K562 (cell line): Measurements from ENCODE around the gene PRIM1. TPM values are rescaled to one million over a fixed set of nuclear protein-coding genes. Genes with fewer than 3 reads are reported as not detected.

Source experiments
- ATAC-seq: fragments of 200-7000 bp; cut with Tn5 transposase; 3 replicates; pipeline ENCODE4 v1.9.1; 2020; ENCODE audit warnings: moderate library complexity
- BruUV-seq: library from RNA; stranded (reverse); fragments of 400-500 nt; replicated peaks from 2 replicates; lab custom pipeline; 2021; lab: Mats Ljungman, UMichigan
- CTCF ChIA-PET: fragments of 300-600 bp; formaldehyde crosslinking; extraction: SDS; loops from one replicate; lab custom pipeline; 2021; ENCODE audit warnings: low intra/inter-chr PET ratio; lab: Yijun Ruan, JAX
- POLR2A ChIA-PET: fragments of 300-600, 350-650 bp; sonication (Branson Sonifier 250); formaldehyde crosslinking; extraction: SDS; loops from one replicate; lab custom pipeline; 2021; ENCODE audit warnings: antibody characterized with exemption, inconsistent platforms; lab: Yijun Ruan, JAX
- DNase-seq, 4 experiments: peaks; one replicate each; pipeline versions ENCODE4 v3.0.0 to v3.0.0-alpha.2; 2011 to 2018; ENCODE audit warnings: low spot score in 3 of 4, mixed read lengths in 3 of 4; ENCODE audit errors: extremely low read depth in 1 of 4
- FAIRE-seq: peaks from 2 replicates; lab custom pipeline; 2011; peaks lifted over from hg19 to GRCh38; lab: Jason Lieb, UNC
- H2AFZ ChIP-seq: 2 replicates; pipeline ENCODE4 v1.6.0; 2011; ENCODE audit warnings: low read depth, low read length, control low read depth, inconsistent platforms
- H3K27ac ChIP-seq: fragments of 200-600 bp; 3 replicates; pipeline ENCODE4 v1.8.0; 2011; ENCODE audit warnings: low read depth, mild to moderate bottlenecking, control low read depth, inconsistent platforms, low read length, moderate library complexity, mixed read lengths; ENCODE audit errors: extremely low read depth
- H3K27me3 ChIP-seq, 2 experiments: fragments of 300-600 bp in 1 of 2; 2 replicates in 1 of 2; 3 replicates in 1 of 2; pipeline versions ENCODE4 v1.6.0 to v1.8.0; 2011; ENCODE audit warnings: inconsistent platforms in 2 of 2, low read length in 2 of 2, mild to moderate bottlenecking in 1 of 2, mixed read lengths in 1 of 2, moderate library complexity in 1 of 2; ENCODE audit not compliant: control insufficient read depth in 2 of 2, insufficient read depth in 2 of 2
- H3K36me3 ChIP-seq: fragments of 300-600 bp; 3 replicates; pipeline ENCODE4 v1.8.0; 2011; ENCODE audit warnings: mild to moderate bottlenecking, low read length, inconsistent platforms; ENCODE audit not compliant: control insufficient read depth, insufficient read depth
- H3K4me1 ChIP-seq, 2 experiments: fragments of 200-600 bp in 1 of 2; replicated peaks in 1 of 2; 2 replicates in 1 of 2; 3 replicates in 1 of 2; pipeline versions ENCODE4 v1.5.1 to v1.8.0; 2011; ENCODE audit warnings: inconsistent platforms in 2 of 2, low read length in 2 of 2, mild to moderate bottlenecking in 1 of 2, mixed read lengths in 1 of 2, moderate library complexity in 1 of 2; ENCODE audit not compliant: control insufficient read depth in 2 of 2, insufficient read depth in 2 of 2
- H3K4me2 ChIP-seq: 2 replicates; pipeline ENCODE4 v1.6.1; 2011; ENCODE audit warnings: low read length, control low read depth, inconsistent platforms, mixed read lengths; ENCODE audit not compliant: insufficient read depth
- H3K4me3 ChIP-seq: fragments of 200-600 bp; sonication (generic), shearing (Covaris generic); 2 replicates; pipeline ENCODE4 v1.5.1; 2016; ENCODE audit warnings: control low read depth, inconsistent platforms
- H3K79me2 ChIP-seq: fragments of 200-600 bp; 3 replicates; pipeline ENCODE4 v1.8.0; 2011; ENCODE audit warnings: low read length, inconsistent platforms; ENCODE audit not compliant: control insufficient read depth, insufficient read depth
- H3K9ac ChIP-seq, 2 experiments: 2 replicates each; pipeline versions ENCODE4 v1.6.0 to v1.6.1; 2011; ENCODE audit warnings: low read depth in 2 of 2, low read length in 2 of 2, control low read depth in 1 of 2, inconsistent platforms in 1 of 2, mild to moderate bottlenecking in 1 of 2, mixed read lengths in 1 of 2; ENCODE audit not compliant: insufficient read depth in 1 of 2
- H3K9me1 ChIP-seq: one replicate; pipeline ENCODE4 v1.6.0; 2011; ENCODE audit warnings: inconsistent platforms, mild to moderate bottlenecking, low read length, moderate library complexity; ENCODE audit not compliant: control insufficient read depth, insufficient read depth
- H3K9me3 ChIP-seq: replicated peaks from 2 replicates; pipeline ENCODE4 v1.5.1; 2011; ENCODE audit warnings: low read depth, low read length, inconsistent platforms; ENCODE audit not compliant: control insufficient read depth, insufficient read depth
- H4K20me1 ChIP-seq: replicated peaks from 2 replicates; pipeline ENCODE4 v1.6.1; 2011; ENCODE audit warnings: low read length, inconsistent platforms, mixed read lengths; ENCODE audit not compliant: control insufficient read depth, insufficient read depth
- CAMTA2 ChIP-seq: fragments of 250-450 bp; sonication (Bioruptor Pico); conservative IDR thresholded peaks from 2 replicates; pipeline ENCODE4 v1.5.1; 2022
- CBX1 ChIP-seq: sonication (generic); IDR thresholded peaks from 2 replicates; pipeline ENCODE4 v1.6.1; 2016; ENCODE audit warnings: antibody characterized with exemption, low read depth, mild to moderate bottlenecking
- CBX3 ChIP-seq, 2 experiments: IDR thresholded peaks; 1 replicate in 1 of 2; 2 replicates in 1 of 2; pipeline ENCODE4 v1.6.1; 2012; ENCODE audit warnings: inconsistent platforms in 2 of 2, low read length in 2 of 2, borderline replicate concordance in 1 of 2, control low read depth in 1 of 2
- CBX5 ChIP-seq: IDR thresholded peaks from 2 replicates; pipeline ENCODE4 v1.6.1; 2014; ENCODE audit warnings: low read depth, borderline replicate concordance
- ELK1 ChIP-seq: sonication (generic); formaldehyde crosslinking; IDR thresholded peaks from 2 replicates; pipeline ENCODE4 v1.8.1; 2022; ENCODE audit warnings: missing genetic modification reagents
- KLF16 ChIP-seq: IDR thresholded peaks from 2 replicates; pipeline ENCODE4 v1.6.1; 2016; ENCODE audit warnings: antibody characterized with exemption
- RERE ChIP-seq: sonication (generic); formaldehyde crosslinking; IDR thresholded peaks from 2 replicates; pipeline ENCODE4 v1.8.0; 2023; ENCODE audit warnings: missing genetic modification reagents, mild to moderate bottlenecking, borderline replicate concordance
- TRIM24 ChIP-seq, 2 experiments: fragments of 450-650 bp; IDR thresholded peaks; 2 replicates each; pipeline ENCODE4 v1.6.1; 2016
- TRIM28 ChIP-seq: fragments of 450-650 bp; IDR thresholded peaks from 2 replicates; pipeline ENCODE4 v1.6.1; 2017
- ZNF133 ChIP-seq: fragments of 250-450 bp; sonication (Bioruptor Pico); IDR thresholded peaks from 2 replicates; pipeline ENCODE4 v1.4.0; 2020; ENCODE audit warnings: mild to moderate bottlenecking
- ZNF232 ChIP-seq: sonication (generic); formaldehyde crosslinking; IDR thresholded peaks from 2 replicates; pipeline ENCODE4 v1.8.0; 2022; ENCODE audit warnings: mild to moderate bottlenecking, missing genetic modification reagents
- ZNF280A ChIP-seq: fragments of 450-650 bp; IDR thresholded peaks from 2 replicates; pipeline ENCODE4 v1.6.1; 2018; ENCODE audit warnings: mild to moderate bottlenecking, low read depth; ENCODE audit not compliant: partially characterized antibody
- ZNF408 ChIP-seq: fragments of 250-450 bp; sonication (Bioruptor Pico); IDR thresholded peaks from 2 replicates; pipeline ENCODE4 v1.4.0; 2020; ENCODE audit warnings: low read depth, mild to moderate bottlenecking, moderate library complexity
- WGBS: fragments of 100-300 bp; shearing (Covaris generic); methylation state at CpG from one replicate; pipeline ENCODE4 v1.1.6; 2016; ENCODE audit warnings: low coverage, mixed read lengths; ENCODE audit not compliant: insufficient coverage; ENCODE audit errors: missing lambda C conversion rate; 5-methylcytosine and 5-hydroxymethylcytosine counted together
- in situ Hi-C: fragments of 300-500 bp; cut with MboI; formaldehyde crosslinking; loops from 4 replicates; pipeline ENCODE4 v1.15.0; 2018; ENCODE audit warnings: inconsistent platforms, mixed read lengths
- intact Hi-C: fragments of 100-400 bp; cut with micrococcal nuclease; formaldehyde crosslinking; loops from 2 replicates; pipeline ENCODE4 v1.14.2; 2022
- polyA plus RNA-seq, 8 experiments: library from polyadenylated mRNA; depleted of rRNA in 4 of 8; stranded (reverse) in 5 of 8; unstranded in 3 of 8; fragments of >200 nt; fragmentation: Nextera tagmentation in 2 of 8; fragmentation: Illumina TruSeq in 1 of 8; extraction: Ambion mirVana in 2 of 8; extraction: Trizol in 1 of 8; gene quantifications; 2 replicates each; pipeline versions ENCODE4 v1.2.1 to v1.2.3, GENCODE V29; 2011 to 2014; ENCODE audit warnings: inconsistent platforms in 1 of 8, missing spikeins in 1 of 8
- total RNA-seq, 7 experiments: library from RNA; depleted of rRNA in 6 of 7; stranded (reverse); fragments of >200 nt in 6 of 7; fragmentation: Illumina TruSeq in 2 of 7; extraction: Trizol in 2 of 7; gene quantifications; 2 replicates each; pipeline versions ENCODE4 v1.2.1 to v1.2.3, GENCODE V29; 2011 to 2021; ENCODE audit warnings: low replicate concordance in 1 of 7

PRIM1 gene
- total and polyA plus RNA-seq, 9 of the 15 experiments (the other 6 are each of a cell fraction or from before 2014, with no cell fraction given): 67.2 to 179 (median 140) TPM

- ATAC-seq (no peak), FAIRE-seq (no peak)
- Histone ChIP-seq H3K4me2 (no peak overlapping the region), H3K27ac (no peak overlapping the region), H3K36me3 (no peaks in the 10 kb centered on the region), H3K9me3 (peaks cover 7% of the 10 kb centered on the region; the same call in 1 of the 2 replicates), H3K4me3 (no peak overlapping the region)
- in situ Hi-C loops: loop anchor here (5.0 to 10.0 kb wide), 3 partner anchors 244 to 426 kb away; no protein-coding TSS in a partner anchor
- POLR2A ChIA-PET: no interaction called here
- no peak for TF ChIP-seq ZNF232
- TF ChIP-seq CBX1: peak; percentile 86; the same call in 1 of the 2 replicates
- no peak for TF ChIP-seq CAMTA2
- TF ChIP-seq TRIM24 (IDR thresholded peaks at IDR 0.05): peak; percentile 47 to 57; a peak in 1 of 4 replicates
- no peak for TF ChIP-seq ZNF133
- peak; percentile 84 for TF ChIP-seq TRIM28
- no peak for TF ChIP-seq ZNF408 (CRISPR knock-in tag)
- TF ChIP-seq CBX5: peak; percentile 94
- TF ChIP-seq ZNF280A: peak; percentile 72
- no peak for TF ChIP-seq RERE (CRISPR knock-in tag)
- no peak for TF ChIP-seq KLF16
- no peak for TF ChIP-seq ELK1 (CRISPR knock-in tag)
- TF ChIP-seq CBX3 (IDR thresholded peaks at IDR 0.05; ENCODE audit: borderline replicate concordance in 1 of 2, low read length in 2 of 2): peak in 1 of 2 experiments; percentile 82; a peak in 2 of 3 replicates
- TF ChIP-seq, all 486 proteins: peak for 6
- H3K4me1 ChIP-seq: peaks cover 0 to under 1% of the 10 kb centered on the region in 2 experiments; a peak in 2 of 5 replicates
- no TSS peak for BruUV-seq
- no peaks in the 10 kb centered on the region for H3K27me3 ChIP-seq
- H3K9ac ChIP-seq: no peak overlapping the region
- WGBS: 46% methylated on average over 3 of the region's 3 CpGs
- DNase-seq: no peak
- no peaks in the 10 kb centered on the region for H4K20me1 ChIP-seq
- H3K79me2 ChIP-seq: no peaks in the 10 kb centered on the region
- intact Hi-C loops: loop anchor here (5.0 kb wide), 2 partner anchors 79 to 229 kb away; no protein-coding TSS in a partner anchor
- CTCF ChIA-PET: no interaction called here
- H2AFZ ChIP-seq: no peak overlapping the region
- no peaks in the 10 kb centered on the region for H3K9me1 ChIP-seq
Measured at GRCh38 chr12:56758728-56759262, 6.7 kb upstream of the PRIM1 start.
